Measurements from ENCODE around the gene HDHD3.

HDHD3 gene

GRCh38 chr9:113398796-113399195 is 22.0 kb upstream of the HDHD3 start:
- TF ChIP-seq CTCF (IDR thresholded peaks at IDR 0.05; ENCODE audit: control insufficient read depth, insufficient read depth, low read depth, low read length, missing control alignments), result no peak
- H3K4me3 ChIP-seq (ENCODE audit: control insufficient read depth, low read depth, low read length), result no peak overlapping the region
- no peak for DNase-seq (ENCODE audit: low read depth)

GRCh38 chr9:113397203-113397631 is 20.4 kb upstream of the HDHD3 start:
- TF ChIP-seq CTCF (IDR thresholded peaks at IDR 0.05; ENCODE audit: control insufficient read depth, insufficient read depth, low read depth, low read length, missing control alignments), result no peak
- DNase-seq (ENCODE audit: low read depth), result no peak
- H3K4me3 ChIP-seq (ENCODE audit: control insufficient read depth, low read depth, low read length), result no peak overlapping the region

DNA sequence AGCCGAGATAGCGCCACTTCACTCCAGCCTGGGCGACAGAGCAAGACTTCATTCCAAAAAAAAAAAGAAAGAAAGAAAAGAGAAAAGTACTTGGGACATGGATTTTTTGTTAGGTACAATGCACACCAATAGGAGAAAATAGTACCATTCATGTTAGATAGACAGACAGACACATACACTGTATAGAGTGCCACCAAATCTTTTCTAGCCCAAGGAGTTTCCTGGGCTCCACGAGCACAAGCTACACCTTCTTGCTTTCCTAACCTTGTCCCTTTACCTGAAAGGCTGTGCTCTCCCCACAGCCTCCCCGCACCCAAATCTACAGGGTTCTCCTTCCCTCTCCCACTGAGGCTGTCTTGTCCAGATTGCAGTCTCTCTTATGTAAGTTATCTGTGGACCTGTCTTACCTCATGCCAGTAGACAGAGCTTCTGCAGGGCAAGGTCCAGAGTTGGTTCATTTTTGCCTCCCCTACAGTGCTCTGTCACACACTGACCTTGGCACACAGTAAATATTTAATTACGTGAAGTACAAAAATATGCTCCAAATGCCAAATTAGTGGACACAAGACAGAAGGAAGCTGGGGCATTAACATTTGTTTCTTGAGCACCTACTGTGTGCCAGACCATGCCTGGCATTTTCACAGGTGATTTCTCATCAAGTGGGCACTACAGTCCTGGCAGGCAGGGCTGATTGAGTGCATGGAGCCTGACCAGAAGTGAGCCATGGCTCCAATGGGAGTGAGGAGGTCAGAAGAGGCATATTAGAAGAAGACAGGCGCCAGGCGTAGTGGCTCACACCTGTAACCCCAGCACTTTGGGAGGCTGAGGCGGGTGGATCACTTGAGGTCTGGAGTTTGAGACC is 18.4 kb upstream of the HDHD3 start:
- TF ChIP-seq CTCF (IDR thresholded peaks at IDR 0.05; ENCODE audit: control insufficient read depth, insufficient read depth, low read depth, low read length, missing control alignments), result no peak
- DNase-seq (ENCODE audit: low read depth), result no peak
- H3K4me3 ChIP-seq (ENCODE audit: control insufficient read depth, low read depth, low read length), result no peak overlapping the region

DNA sequence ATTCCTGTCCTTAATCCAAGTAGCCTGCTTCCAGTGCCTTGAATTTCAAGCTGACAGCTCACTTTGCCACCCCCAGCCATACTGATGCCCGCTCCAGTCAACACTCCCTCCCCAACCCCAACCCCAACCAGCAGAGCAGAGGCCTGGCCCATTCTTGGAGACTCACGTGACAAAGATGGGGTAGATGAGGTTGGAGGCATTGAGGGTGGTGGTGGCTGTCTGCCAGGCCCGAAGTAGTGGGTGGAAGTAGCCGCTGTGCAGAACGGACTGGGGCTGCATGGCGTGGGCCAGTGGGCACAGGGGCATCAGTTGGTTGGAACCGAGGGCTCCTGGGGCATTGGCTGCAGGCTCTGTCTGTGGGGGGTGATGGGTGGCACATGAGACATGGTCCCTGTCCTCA is 16.5 kb upstream of the HDHD3 start:
- DNase-seq (ENCODE audit: low read depth), result no peak
- H3K4me3 ChIP-seq (ENCODE audit: control insufficient read depth, low read depth, low read length), result no peak overlapping the region
- no peak for TF ChIP-seq CTCF (IDR thresholded peaks at IDR 0.05; ENCODE audit: control insufficient read depth, insufficient read depth, low read depth, low read length, missing control alignments)

- DNase-seq (ENCODE audit: low read depth), result no peak
- TF ChIP-seq CTCF (IDR thresholded peaks at IDR 0.05; ENCODE audit: control insufficient read depth, insufficient read depth, low read depth, low read length, missing control alignments), result no peak
- H3K4me3 ChIP-seq (ENCODE audit: control insufficient read depth, low read depth, low read length), result no peak overlapping the region
Observed at GRCh38 chr9:113391917-113392316, 15.1 kb upstream of the HDHD3 start.

- H3K4me3 ChIP-seq (ENCODE audit: control insufficient read depth, low read depth, low read length), result no peak overlapping the region
- no peak for TF ChIP-seq CTCF (IDR thresholded peaks at IDR 0.05; ENCODE audit: control insufficient read depth, insufficient read depth, low read depth, low read length, missing control alignments)
- no peak for DNase-seq (ENCODE audit: low read depth)
Observed at GRCh38 chr9:113390192-113390960, 13.6 kb upstream of the HDHD3 start.
